GM19452 (cell line): Measurements from ENCODE around the gene OPRL1.

Experiments used
- ATAC-seq: cut with Tn5 transposase; IDR thresholded peaks from one replicate; pipeline ENCODE4 v1.9.1; 2021; ENCODE audit not compliant: unreplicated experiment

OPRL1 gene

GRCh38 chr20:64101731-64102621 is 22.1 kb downstream of the OPRL1 start:
- ATAC-seq: no peak

GRCh38 chr20:64102647-64103354 is 22.9 kb downstream of the OPRL1 start:
- ATAC-seq: no peak

- ATAC-seq: no peak
These were observed 24.2 kb downstream of the OPRL1 start for GRCh38 chr20:64103871-64104666.

- no peak for ATAC-seq
These were observed 25.0 kb downstream of the OPRL1 start for GRCh38 chr20:64104667-64105451.

GRCh38 chr20:64105846-64106434 is 26.1 kb downstream of the OPRL1 start:
- no peak for ATAC-seq

- ATAC-seq: no peak
These were observed 26.6 kb downstream of the OPRL1 start for GRCh38 chr20:64106435-64106961.

- no peak for ATAC-seq
These were observed 27.3 kb downstream of the OPRL1 start, which contains the start of gene NPBWR2 for GRCh38 chr20:64106981-64107735. NPBWR2 (minus strand) TSS chr20:64107565; CDS start chr20:64106831, 734 bp downstream.

GRCh38 chr20:64107736-64108457 is 28.0 kb downstream of the OPRL1 start:
- ATAC-seq: no peak

GRCh38 chr20:64108731-64109681 is 29.1 kb downstream of the OPRL1 start:
- no peak for ATAC-seq

- ATAC-seq: no peak
These were observed 30.0 kb downstream of the OPRL1 start for GRCh38 chr20:64109831-64110391.

GRCh38 chr20:64110411-64111068 is 30.7 kb downstream of the OPRL1 start:
- ATAC-seq: no peak

GRCh38 chr20:64111841-64112641 is 32.2 kb downstream of the OPRL1 start:
- ATAC-seq: no peak

- ATAC-seq: no peak
These were observed 33.0 kb downstream of the OPRL1 start for GRCh38 chr20:64112691-64113443.

GRCh38 chr20:64113444-64113775 is 33.5 kb downstream of the OPRL1 start:
- ATAC-seq: no peak

GRCh38 chr20:64113796-64114355 is 34.0 kb downstream of the OPRL1 start:
- ATAC-seq: no peak
